GM18517 (cell line): ENCODE results near the gene CC2D1B.

Source experiments
- ATAC-seq: cut with Tn5 transposase; IDR thresholded peaks from one replicate; pipeline ENCODE4 v1.9.1; 2021; ENCODE audit warnings: mild to moderate bottlenecking, moderate library complexity; ENCODE audit not compliant: unreplicated experiment

The CC2D1B gene

DNA sequence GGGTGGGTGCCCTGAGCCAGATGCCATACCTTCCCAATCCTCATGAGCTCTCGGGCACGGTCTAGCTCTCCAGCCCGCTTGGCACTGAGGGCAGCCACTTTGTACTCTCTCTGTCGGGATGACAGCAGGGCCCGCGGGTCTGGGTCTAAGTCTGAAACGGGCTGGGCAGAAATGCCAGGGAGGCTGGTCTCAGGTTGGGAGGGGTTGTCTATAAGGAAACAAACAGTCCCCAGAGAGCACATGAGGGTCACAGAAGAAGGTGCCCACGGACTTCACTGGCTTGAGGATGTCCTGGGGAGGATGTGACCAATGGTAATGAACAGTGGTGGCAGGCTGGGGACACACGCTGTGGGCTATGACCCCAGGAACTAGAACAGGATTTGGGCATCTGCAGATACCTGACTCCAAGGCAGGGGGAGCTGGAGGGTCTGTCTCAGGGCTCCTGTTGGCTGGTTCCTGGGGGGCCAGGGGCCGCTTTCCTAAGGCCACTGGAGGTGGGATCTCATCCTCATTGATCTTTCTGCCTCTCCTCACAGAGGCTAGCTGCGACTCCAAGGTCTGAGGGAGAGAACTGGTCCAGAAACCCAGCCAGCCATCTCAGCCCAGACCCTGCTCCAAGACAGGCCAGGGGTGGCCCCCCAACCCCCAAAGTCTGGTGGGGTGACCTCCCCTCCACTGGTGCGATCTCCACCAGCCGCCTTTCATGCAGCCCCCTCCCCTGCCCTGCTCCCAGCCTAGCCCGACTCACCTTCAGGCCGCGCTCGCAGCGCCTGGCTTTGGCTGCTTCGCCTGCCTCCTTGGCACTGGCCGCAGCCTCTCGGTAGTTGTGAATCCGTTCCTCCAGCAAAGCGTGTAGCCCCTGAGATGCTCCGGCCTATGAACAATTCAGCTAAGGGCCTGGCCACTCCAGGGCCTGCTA is 6.1 kb downstream of the CC2D1B start:
- no peak for ATAC-seq

GRCh38 chr1:52358851-52359497 is 7.0 kb downstream of the CC2D1B start:
- ATAC-seq, result no peak

DNA sequence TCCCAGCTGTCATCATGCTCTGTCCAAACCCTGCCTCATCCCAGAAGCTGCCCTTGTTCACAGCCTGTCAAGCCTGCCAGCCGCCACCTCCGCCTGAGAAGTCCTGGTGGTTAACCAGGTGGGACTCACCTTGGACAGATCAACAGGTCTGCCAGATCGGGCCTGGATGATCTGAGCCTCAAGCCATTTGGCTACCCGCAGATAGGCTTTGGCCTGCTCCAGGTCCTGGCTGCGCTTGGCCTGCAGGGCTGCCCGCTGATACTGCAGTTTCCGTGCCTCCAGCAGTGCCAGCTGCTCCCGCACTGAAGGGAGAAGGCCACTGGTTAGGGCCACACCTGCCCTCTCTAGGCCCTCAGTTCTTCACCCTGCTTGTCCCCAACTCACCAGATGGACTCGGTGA is 8.6 kb downstream of the CC2D1B start:
- ATAC-seq, result no peak

GRCh38 chr1:52356818-52357355 is 9.1 kb downstream of the CC2D1B start:
- ATAC-seq, result no peak

- ATAC-seq, result no peak
These were observed 10.0 kb downstream of the CC2D1B start for GRCh38 chr1:52355847-52356505.

DNA sequence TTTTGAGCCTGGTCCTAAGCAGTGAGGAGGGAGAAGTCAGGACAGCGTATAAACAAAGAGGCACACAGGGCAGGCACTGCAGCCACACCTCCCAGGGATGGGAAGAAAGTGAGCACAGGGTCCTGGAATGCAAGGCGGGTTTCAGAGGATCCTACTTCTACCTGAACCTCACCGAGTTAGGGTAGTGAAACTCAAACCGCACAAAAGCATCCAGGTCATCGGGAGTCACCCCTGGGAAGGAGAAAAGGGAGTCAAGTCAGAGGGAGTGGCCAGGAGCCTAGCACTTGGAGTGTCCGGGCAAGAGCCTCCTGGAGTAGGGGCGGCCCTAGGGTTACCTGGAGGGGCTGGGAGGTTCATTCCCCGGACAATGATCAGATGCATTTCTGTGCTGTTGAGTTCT is 10.6 kb downstream of the CC2D1B start:
- ATAC-seq, result no peak

GRCh38 chr1:52352690-52353089 is 13.3 kb downstream of the CC2D1B start:
- ATAC-seq, result no peak

DNA sequence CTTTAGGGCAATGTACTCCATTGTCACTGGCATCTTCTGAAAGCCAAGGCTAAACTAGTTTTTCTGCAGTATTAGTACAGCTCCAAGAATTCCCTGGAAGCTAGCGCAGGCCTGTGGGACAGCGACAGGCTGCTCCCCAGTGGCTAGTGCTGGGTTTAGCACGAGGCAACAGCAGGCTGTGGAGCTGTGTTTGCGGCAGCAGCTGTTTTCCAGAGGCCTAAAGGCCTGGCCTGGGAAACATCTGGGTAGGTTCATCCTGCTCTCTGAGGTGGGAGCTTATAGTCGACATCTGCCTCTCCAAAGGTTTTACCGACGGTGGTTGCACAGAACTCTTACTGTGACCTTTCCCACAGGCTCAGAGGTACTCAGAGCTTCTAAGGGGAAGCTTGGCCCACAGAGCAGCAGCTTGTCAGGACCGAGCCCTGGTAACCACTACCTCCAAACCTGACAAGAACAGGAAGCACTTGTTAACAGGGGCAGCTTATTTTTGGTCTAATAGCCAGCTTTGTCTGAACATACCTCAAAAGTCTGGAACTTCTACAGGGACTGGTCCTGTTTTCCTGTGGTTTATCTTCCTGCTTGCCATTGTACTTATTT is 17.2 kb downstream of the CC2D1B start:
- no peak for ATAC-seq

- ATAC-seq, result no peak
These were observed 19.4 kb downstream of the CC2D1B start for GRCh38 chr1:52346653-52347052.

GRCh38 chr1:52345252-52345651 is 20.8 kb downstream of the CC2D1B start:
- ATAC-seq, result no peak

GRCh38 chr1:52343979-52344378 is 22.0 kb downstream of the CC2D1B start:
- no peak for ATAC-seq

GRCh38 chr1:52341655-52342260 is 24.2 kb downstream of the CC2D1B start:
- no peak for ATAC-seq

DNA sequence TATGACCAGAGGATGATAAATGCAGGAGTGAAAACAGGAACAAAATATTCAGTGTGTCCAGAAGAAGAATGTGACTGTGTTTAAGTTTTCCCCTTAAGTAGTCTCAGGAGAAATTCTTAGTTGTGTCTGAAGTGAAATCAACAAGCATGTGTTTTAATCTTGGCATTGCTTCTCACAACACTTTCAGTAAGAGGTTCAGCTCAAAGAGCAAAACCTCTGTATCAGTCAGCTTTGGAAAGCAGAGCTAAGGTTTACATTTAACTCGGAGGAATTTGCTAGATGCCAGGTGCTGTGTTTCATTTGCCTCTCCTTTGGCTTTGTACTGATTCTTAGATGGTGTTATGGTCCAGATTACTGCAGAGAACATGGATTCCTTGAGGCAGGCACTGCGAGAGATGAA is 28.6 kb downstream of the CC2D1B start:
- ATAC-seq, result no peak

GRCh38 chr1:52334906-52335528 is 31.0 kb downstream of the CC2D1B start:
- ATAC-seq, result no peak

- ATAC-seq, result no peak
These were observed 33.6 kb downstream of the CC2D1B start for GRCh38 chr1:52332411-52332810.

GRCh38 chr1:52328615-52329014 is 37.4 kb downstream of the CC2D1B start:
- no peak for ATAC-seq

DNA sequence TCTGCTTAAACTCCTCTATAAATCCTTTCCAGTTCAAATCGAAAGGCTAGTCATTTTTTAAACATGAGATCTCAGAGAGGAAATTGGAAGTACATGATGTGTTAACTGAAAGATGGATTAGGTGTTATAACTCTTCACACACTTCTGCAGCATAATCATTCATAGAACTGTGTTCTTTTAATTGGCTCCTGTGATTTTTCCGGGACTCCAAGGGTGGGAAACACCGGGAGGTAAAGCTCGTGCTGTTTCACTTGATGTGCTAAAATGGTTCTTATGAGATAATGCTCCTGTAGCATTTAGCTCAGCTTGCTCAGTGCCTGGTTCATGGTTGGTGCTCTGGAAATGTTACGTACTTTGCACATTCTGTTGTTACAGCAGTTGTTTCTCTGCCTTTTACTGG is 40.2 kb downstream of the CC2D1B start:
- no peak for ATAC-seq

DNA sequence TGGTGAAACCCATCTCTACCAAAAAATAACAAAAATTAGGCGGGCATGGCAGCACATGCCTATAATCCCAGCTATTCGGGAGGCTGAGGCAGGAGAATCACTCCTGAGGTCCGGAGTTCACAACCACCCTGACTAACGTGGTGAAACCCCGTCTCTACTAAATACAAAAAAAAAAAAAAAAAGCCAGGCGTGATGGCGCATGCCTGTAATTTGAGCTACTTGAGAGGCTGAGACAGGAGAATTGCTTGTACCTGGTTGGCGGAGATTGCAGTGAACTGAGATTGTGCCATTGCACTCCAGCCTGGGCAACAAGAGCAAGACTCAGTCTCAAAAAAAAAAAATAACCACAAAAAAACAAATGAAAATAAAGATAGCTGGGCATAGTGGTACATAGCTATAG is 42.3 kb downstream of the CC2D1B start:
- no peak for ATAC-seq

DNA sequence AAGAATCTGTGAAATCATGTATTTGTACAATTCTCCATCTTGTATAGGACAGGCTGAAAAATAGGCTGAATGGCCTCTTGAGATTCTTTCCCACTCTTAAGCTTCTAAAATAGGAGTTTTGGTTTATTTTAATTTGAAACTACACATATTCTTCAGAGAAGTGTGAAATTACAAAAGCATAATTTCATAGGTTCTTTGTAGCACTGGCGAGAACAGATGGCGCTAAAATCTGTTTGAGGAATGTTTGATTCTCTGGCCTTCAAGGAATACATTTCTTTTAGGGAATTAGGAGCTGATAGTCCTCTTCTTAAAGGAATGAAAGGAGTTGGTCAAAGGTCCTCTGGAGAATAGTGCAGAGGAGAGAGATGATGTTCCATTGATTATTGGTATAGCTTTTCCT is 44.9 kb downstream of the CC2D1B start:
- no peak for ATAC-seq
